GM12878 (cell line): ENCODE results near the gene ANTXR2. TPM values are rescaled to one million over a fixed set of nuclear protein-coding genes. Genes with fewer than 3 reads are reported as not detected.

Experiments
- ATAC-seq: fragments of 200-7000 bp; cut with Tn5 transposase; 3 replicates; pipeline ENCODE4 v1.9.1; 2020; ENCODE audit warnings: mild to moderate bottlenecking, moderate library complexity
- BruUV-seq: library from RNA; stranded (reverse); fragments of 400-500 nt; replicated peaks from 2 replicates; lab custom pipeline; 2021; lab: Mats Ljungman, UMichigan
- CTCF ChIA-PET: fragments of 300-600 bp; sonication (Branson Sonifier 250); formaldehyde crosslinking; extraction: SDS; loops from one replicate; lab custom pipeline; 2021; ENCODE audit warnings: inconsistent platforms; lab: Yijun Ruan, JAX
- POLR2A ChIA-PET: fragments of 350-600 bp; formaldehyde crosslinking; extraction: SDS; loops from one replicate; lab custom pipeline; 2021; ENCODE audit warnings: inconsistent platforms; lab: Charles Lee
- RAD21 ChIA-PET: fragments of 300-600 bp; sonication (Branson Sonifier 250); formaldehyde crosslinking; loops from one replicate; lab custom pipeline; 2023; ENCODE audit warnings: antibody characterized with exemption; ENCODE audit not compliant: unreplicated experiment; lab: Charles Lee
- SMC1A ChIA-PET: fragments of 300-600 bp; sonication (Branson Sonifier 250); formaldehyde crosslinking; loops from one replicate; lab custom pipeline; 2023; ENCODE audit not compliant: unreplicated experiment, uncharacterized antibody; lab: Charles Lee
- DNase-seq: peaks from one replicate; pipeline ENCODE4 v3.0.0-alpha.2; 2011; ENCODE audit warnings: low read depth, low spot score
- FAIRE-seq: peaks from 3 replicates; lab custom pipeline; 2011; peaks lifted over from hg19 to GRCh38; lab: Jason Lieb, UNC
- H2AFZ ChIP-seq: 2 replicates; pipeline ENCODE4 v1.6.0; 2011; ENCODE audit warnings: low read depth, low read length, control low read depth; ENCODE audit not compliant: control insufficient read depth
- H3K27ac ChIP-seq: 2 replicates; pipeline ENCODE4 v1.5.1; 2011; ENCODE audit warnings: control low read depth; ENCODE audit not compliant: control insufficient read depth, insufficient read depth
- H3K27me3 ChIP-seq, 2 experiments: replicated peaks in 1 of 2; 2 replicates each; pipeline versions ENCODE4 v1.6.0 to v1.6.1; 2011; ENCODE audit warnings: low read length in 1 of 2; ENCODE audit not compliant: control insufficient read depth in 2 of 2, insufficient read depth in 2 of 2
- H3K36me3 ChIP-seq, 2 experiments: 2 replicates each; pipeline ENCODE4 v1.5.1; 2011; ENCODE audit warnings: low read length in 1 of 2; ENCODE audit not compliant: control insufficient read depth in 2 of 2, insufficient read depth in 2 of 2
- H3K4me1 ChIP-seq: 2 replicates; pipeline ENCODE4 v1.6.1; 2011; ENCODE audit warnings: mild to moderate bottlenecking, low read length, moderate library complexity, mixed read lengths; ENCODE audit not compliant: control insufficient read depth, insufficient read depth
- H3K4me2 ChIP-seq: 2 replicates; pipeline ENCODE4 v1.6.0; 2011; ENCODE audit warnings: control low read depth; ENCODE audit not compliant: control insufficient read depth, insufficient read depth
- H3K4me3 ChIP-seq: fragments of 200-600 bp; sonication (generic); 2 replicates; pipeline ENCODE4 v1.5.1; 2016
- H3K79me2 ChIP-seq: 2 replicates; pipeline ENCODE4 v1.6.0; 2011; ENCODE audit warnings: low read length; ENCODE audit not compliant: control insufficient read depth, insufficient read depth
- H3K9ac ChIP-seq: 2 replicates; pipeline ENCODE4 v1.8.0; 2011; ENCODE audit warnings: low read length, control low read depth, mixed read lengths; ENCODE audit not compliant: control insufficient read depth, insufficient read depth
- H3K9me3 ChIP-seq: replicated peaks from 3 replicates; pipeline ENCODE4 v1.5.1; 2011; ENCODE audit warnings: mild to moderate bottlenecking, low read length; ENCODE audit not compliant: control insufficient read depth, insufficient read depth
- H4K20me1 ChIP-seq: 2 replicates; pipeline ENCODE4 v1.6.0; 2011; ENCODE audit not compliant: control insufficient read depth, insufficient read depth
- CREB1 ChIP-seq: IDR thresholded peaks from 2 replicates; pipeline ENCODE4 v1.6.1; 2012; ENCODE audit warnings: low read depth, mild to moderate bottlenecking, inconsistent platforms
- EED ChIP-seq: sonication (generic); IDR thresholded peaks from 2 replicates; pipeline ENCODE4 v1.6.1; 2016; ENCODE audit warnings: antibody characterized with exemption, low read depth
- EGR1 ChIP-seq, 2 experiments: IDR thresholded peaks; 1 replicate in 1 of 2; 2 replicates in 1 of 2; pipeline ENCODE4 v1.6.1; 2011 to 2012; ENCODE audit warnings: low read depth in 2 of 2, low read length in 2 of 2, borderline replicate concordance in 1 of 2, mild to moderate bottlenecking in 1 of 2, moderate library complexity in 1 of 2
- GABPA ChIP-seq: IDR thresholded peaks from 2 replicates; pipeline ENCODE4 v1.6.1; 2014; ENCODE audit warnings: antibody characterized with exemption, low read depth, mild to moderate bottlenecking, inconsistent platforms
- HDAC2 ChIP-seq: fragments of 200-600 bp; sonication (generic); IDR thresholded peaks from 2 replicates; pipeline ENCODE4 v1.6.1; 2017
- HDAC6 ChIP-seq: fragments of 200-600 bp; sonication (generic); IDR thresholded peaks from one replicate; pipeline ENCODE4 v1.8.0; 2017; ENCODE audit warnings: antibody characterized with exemption; ENCODE audit not compliant: unreplicated experiment
- IKZF1 ChIP-seq: fragments of 450-650 bp; conservative IDR thresholded peaks from 2 replicates; pipeline ENCODE4 v1.6.1; 2017; ENCODE audit warnings: antibody characterized with exemption, mild to moderate bottlenecking
- KDM1A ChIP-seq: fragments of 200-600 bp; sonication (generic); IDR thresholded peaks from 2 replicates; pipeline ENCODE4 v1.6.1; 2016; ENCODE audit warnings: borderline replicate concordance
- PML ChIP-seq: IDR thresholded peaks from 2 replicates; pipeline ENCODE4 v1.6.1; 2012; ENCODE audit warnings: low read length, inconsistent platforms
- SIN3A ChIP-seq: IDR thresholded peaks from 2 replicates; pipeline ENCODE4 v1.6.1; 2012; ENCODE audit warnings: low read depth, low read length, improper control_type of control experiment
- SMAD1 ChIP-seq: fragments of 450-650 bp; IDR thresholded peaks from 2 replicates; pipeline ENCODE4 v1.6.1; 2018; ENCODE audit warnings: mild to moderate bottlenecking, low read depth; ENCODE audit not compliant: partially characterized antibody
- TCF7 ChIP-seq: IDR thresholded peaks from 2 replicates; pipeline ENCODE4 v1.6.1; 2014; ENCODE audit warnings: antibody characterized with exemption, borderline replicate concordance
- ZZZ3 ChIP-seq: IDR thresholded peaks from 2 replicates; pipeline ENCODE4 v1.6.1; 2011; ENCODE audit warnings: low read depth; ENCODE audit not compliant: control insufficient read depth, insufficient read length
- whole genome bisulfite sequencing: methylation state at CpG from one replicate; pipeline ENCODE4 v1.1.6; 2016; ENCODE audit warnings: low lambda C conversion rate; ENCODE audit not compliant: insufficient replicate concordance, insufficient coverage; ENCODE audit errors: missing lambda C conversion rate; 5-methylcytosine and 5-hydroxymethylcytosine counted together
- in situ Hi-C: fragments of 300-500 bp; cut with MboI; formaldehyde crosslinking; loops from 9 replicates; pipeline ENCODE4 v1.14.3; 2018; ENCODE audit warnings: mixed read lengths
- intact Hi-C: fragments of 100-400 bp; cut with micrococcal nuclease; formaldehyde crosslinking; loops from one replicate; pipeline ENCODE4 v1.14.2; 2022; ENCODE audit not compliant: unreplicated experiment
- polyA plus RNA-seq, 11 experiments: library from polyadenylated mRNA; depleted of rRNA in 4 of 11; unstranded in 6 of 11; stranded (reverse) in 5 of 11; fragments of >200 nt; fragmentation: Nextera tagmentation in 4 of 11; fragmentation: Illumina TruSeq in 1 of 11; extraction: Ambion mirVana in 4 of 11; extraction: Trizol in 1 of 11; gene quantifications; 1 replicate in 1 of 11; 2 replicates in 10 of 11; pipeline versions ENCODE4 v1.2.1 to v1.2.3, GENCODE V29; 2011 to 2016; ENCODE audit warnings: inconsistent platforms in 2 of 11, missing spikeins in 2 of 11, low read depth in 1 of 11
- total RNA-seq, 4 experiments: library from RNA; depleted of rRNA in 3 of 4; stranded (reverse); fragments of >200 nt in 3 of 4; fragmentation: Illumina TruSeq in 1 of 4; extraction: Trizol in 1 of 4; gene quantifications; 2 replicates each; pipeline versions ENCODE4 v1.2.1 to v1.2.3, GENCODE V29; 2013 to 2021
- TF ChIP-seq, protein P1 (sequence below): fragments of 150-350 bp; IDR thresholded peaks from 2 replicates; pipeline ENCODE4 v1.6.1; 2014; ENCODE audit warnings: mild to moderate bottlenecking, low read depth, low read length
- TF ChIP-seq, protein P2 (sequence below): IDR thresholded peaks from 2 replicates; pipeline ENCODE4 v1.6.1; 2012; ENCODE audit warnings: low read depth, low read length, improper control_type of control experiment

Gene ANTXR2
- total and polyA plus RNA-seq, 10 of the 15 experiments (the other 5 are each of a cell fraction or from before 2014, with no cell fraction given): 1.4 to 8.9 (median 5.7) TPM

DNA sequence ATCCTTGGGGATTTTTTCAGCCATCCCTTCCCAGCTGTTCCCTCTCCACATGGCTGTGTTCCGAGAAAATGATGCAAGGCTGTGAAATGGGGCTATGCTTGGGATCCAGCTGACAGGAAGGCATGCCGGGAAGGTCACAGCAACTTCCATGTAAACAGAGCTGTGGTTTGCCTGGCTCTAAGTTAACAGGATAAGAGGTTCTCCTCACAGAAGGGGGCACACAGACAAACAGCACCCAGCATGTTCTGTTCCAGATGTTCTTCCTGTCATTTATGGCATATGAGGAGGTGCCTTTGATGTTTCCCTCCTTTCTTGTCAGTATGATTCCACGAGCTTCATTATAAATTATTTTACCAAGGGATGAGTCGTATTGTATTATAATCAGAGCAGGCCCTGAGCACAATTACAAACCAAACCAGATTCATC lies 220.7 kb downstream of the ANTXR2 start:
- Histone ChIP-seq H3K9ac (no peak overlapping the region), H3K4me1 (no peaks in the 10 kb centered on the region), H3K4me2 (no peak overlapping the region), H3K27me3 (no peaks in the 10 kb centered on the region), H3K27ac (no peak overlapping the region), H3K79me2 (no peaks in the 10 kb centered on the region), H4K20me1 (no peaks in the 10 kb centered on the region), H3K36me3 (no peaks in the 10 kb centered on the region), H2AFZ (no peak overlapping the region), H3K4me3 (no peak overlapping the region), H3K9me3 (no peaks in the 10 kb centered on the region)
- SMC1A ChIA-PET: no interaction called here
- no peak for DNase-seq
- CTCF ChIA-PET: no interaction called here
- intact Hi-C loops (no loop called here), in situ Hi-C loops (no loop called here)
- 26% methylated on average over 4 of the region's 4 CpGs for WGBS
- BruUV-seq: no TSS peak
- RAD21 ChIA-PET: no interaction called here
- TF ChIP-seq CREB1: no peak
- TF ChIP-seq KDM1A: no peak
- TF ChIP-seq PML: no peak
- no peak for TF ChIP-seq HDAC6
- no peak for TF ChIP-seq TCF7
- ATAC-seq: no peak
- POLR2A ChIA-PET: no interaction called here
- no peak for FAIRE-seq

DNA sequence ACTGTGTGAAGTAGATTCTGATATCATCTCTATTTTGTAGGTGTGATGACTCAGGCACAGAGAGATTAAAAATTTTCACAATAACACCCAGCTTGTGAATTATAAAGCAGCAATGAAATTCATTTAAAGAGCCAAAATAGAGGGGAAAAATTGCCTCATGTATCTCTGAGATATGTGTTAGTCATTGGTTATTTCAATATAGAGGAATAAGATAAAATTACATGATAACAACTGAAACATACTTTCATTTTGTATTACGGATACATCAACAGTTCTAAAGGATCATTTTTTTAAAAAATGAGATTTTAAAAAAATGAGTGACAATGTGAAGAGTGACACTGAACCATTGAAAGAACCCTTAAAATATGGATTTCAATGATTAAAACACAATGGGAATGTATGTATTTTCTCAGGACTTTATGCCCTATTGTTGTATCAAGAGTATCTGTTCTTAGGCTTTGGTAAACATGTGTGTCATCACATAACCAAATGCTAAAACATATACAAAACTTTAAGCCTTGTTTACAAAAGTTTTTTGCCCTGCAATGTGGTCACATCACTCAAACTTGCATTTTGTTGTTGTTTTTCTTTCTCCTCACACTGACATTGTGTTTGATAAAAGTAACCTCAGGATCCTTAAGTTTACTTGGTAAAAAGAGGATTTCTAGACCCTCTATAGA lies 221.3 kb downstream of the ANTXR2 start:
- intact Hi-C loops: no loop called here

More for the DNA sequence above, 221.3 kb downstream of the ANTXR2 start:
- Histone ChIP-seq H3K27ac (no peak overlapping the region), H4K20me1 (no peaks in the 10 kb centered on the region), H2AFZ (no peak overlapping the region), H3K4me3 (no peak overlapping the region), H3K9ac (no peak overlapping the region), H3K4me2 (no peak overlapping the region), H3K36me3 (no peaks in the 10 kb centered on the region), H3K27me3 (no peaks in the 10 kb centered on the region), H3K79me2 (no peaks in the 10 kb centered on the region), H3K9me3 (no peaks in the 10 kb centered on the region), H3K4me1 (no peaks in the 10 kb centered on the region)
- in situ Hi-C loops: no loop called here
- ChIA-PET CTCF (no interaction called here), POLR2A (no interaction called here), SMC1A (no interaction called here), RAD21 (no interaction called here)
- BruUV-seq: no TSS peak
- FAIRE-seq: no peak
- no peak for TF ChIP-seq EGR1 (IDR thresholded peaks at IDR 0.05; ENCODE audit: borderline replicate concordance in 1 of 2, low read depth in 2 of 2, low read length in 2 of 2)
- TF ChIP-seq, protein P1, sequence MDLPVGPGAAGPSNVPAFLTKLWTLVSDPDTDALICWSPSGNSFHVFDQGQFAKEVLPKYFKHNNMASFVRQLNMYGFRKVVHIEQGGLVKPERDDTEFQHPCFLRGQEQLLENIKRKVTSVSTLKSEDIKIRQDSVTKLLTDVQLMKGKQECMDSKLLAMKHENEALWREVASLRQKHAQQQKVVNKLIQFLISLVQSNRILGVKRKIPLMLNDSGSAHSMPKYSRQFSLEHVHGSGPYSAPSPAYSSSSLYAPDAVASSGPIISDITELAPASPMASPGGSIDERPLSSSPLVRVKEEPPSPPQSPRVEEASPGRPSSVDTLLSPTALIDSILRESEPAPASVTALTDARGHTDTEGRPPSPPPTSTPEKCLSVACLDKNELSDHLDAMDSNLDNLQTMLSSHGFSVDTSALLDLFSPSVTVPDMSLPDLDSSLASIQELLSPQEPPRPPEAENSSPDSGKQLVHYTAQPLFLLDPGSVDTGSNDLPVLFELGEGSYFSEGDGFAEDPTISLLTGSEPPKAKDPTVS: no peak
- TF ChIP-seq SIN3A: no peak
- no peak for TF ChIP-seq HDAC2
- TF ChIP-seq, protein P2, sequence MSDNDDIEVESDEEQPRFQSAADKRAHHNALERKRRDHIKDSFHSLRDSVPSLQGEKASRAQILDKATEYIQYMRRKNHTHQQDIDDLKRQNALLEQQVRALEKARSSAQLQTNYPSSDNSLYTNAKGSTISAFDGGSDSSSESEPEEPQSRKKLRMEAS: no peak
- TF ChIP-seq HDAC6: no peak
- TF ChIP-seq EED: no peak
- TF ChIP-seq IKZF1: no peak
- no peak for TF ChIP-seq GABPA
- no peak for TF ChIP-seq SMAD1
- no peak for TF ChIP-seq ZZZ3
- no peak for DNase-seq
- 0% methylated on average over 1 of the region's 1 CpG for WGBS
- no peak for ATAC-seq
